ENCODE results near the gene C1QTNF7.

Gene C1QTNF7

DNA sequence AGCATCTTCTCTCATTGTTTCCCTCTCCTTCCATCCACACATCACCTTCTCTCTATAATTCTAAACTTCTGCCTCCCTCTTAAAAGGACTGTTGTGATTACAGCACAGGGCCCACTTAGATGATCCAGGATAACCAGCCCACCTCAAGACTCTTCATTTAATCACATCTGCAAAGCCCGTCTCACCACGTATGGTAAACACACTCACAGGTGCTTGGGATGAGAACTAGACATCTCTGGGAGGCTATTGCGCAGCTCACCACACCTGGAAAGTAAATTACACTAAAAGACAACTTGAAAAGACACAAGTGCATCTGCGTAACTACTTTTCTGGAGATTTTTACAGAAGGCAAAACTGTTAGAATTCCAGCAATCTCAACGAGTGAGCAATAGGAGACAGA lies 15.4 kb upstream of the C1QTNF7 start:
- no peak for DNase-seq (ENCODE audit: low read depth, low spot score)
- no peak overlapping the region for H3K4me3 ChIP-seq (ENCODE audit: low read length)

DNA sequence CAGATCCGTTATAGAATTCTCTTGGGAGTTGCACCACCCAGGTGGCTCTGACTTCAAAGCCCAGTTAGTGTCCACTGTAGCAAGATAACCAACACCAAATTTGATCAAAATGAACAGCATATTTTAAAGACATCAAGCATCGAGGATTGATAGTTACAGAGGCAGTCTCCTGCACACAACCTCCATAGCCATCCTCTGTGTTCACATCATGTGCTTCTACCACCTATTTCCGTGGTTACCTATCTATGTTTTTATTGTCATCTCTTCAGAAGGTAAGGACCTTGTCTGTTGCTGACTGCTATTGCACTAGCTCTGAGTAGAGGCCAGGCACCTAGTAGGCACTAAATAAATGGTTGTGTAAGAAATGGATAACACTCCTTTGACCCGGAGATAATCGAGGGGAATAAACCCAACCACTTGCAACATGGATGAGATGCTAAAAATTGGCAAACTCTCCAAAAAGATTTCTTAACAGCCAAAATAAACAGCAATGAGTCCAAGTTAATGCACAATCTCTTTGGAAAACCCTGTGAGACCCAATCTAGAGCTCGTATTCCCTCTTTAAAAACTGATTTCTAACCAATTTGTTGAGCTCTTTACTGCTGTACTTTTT lies 14.7 kb upstream of the C1QTNF7 start:
- DNase-seq (ENCODE audit: low read depth, low spot score): no peak
- H3K4me3 ChIP-seq (ENCODE audit: low read length): no peak overlapping the region

DNA sequence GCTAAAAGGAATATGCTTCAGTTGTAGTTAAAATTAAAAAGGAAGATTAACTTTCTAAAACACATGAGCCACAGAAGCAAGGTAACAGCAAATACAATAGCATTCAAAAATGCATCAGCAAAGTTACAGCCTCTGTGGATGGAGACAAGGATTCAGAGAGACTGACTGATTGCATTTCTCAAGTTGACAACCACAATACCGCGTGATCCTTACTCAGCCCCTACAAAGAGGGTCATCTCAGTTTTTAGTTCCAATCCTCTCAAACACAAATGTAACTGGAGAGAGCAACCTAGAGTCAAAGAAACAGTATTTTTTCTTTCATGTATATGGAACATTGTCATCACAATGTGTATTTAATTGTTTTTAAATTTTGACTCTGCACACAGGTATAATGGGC lies 14.2 kb upstream of the C1QTNF7 start:
- no peak for DNase-seq (ENCODE audit: low read depth, low spot score)
- H3K4me3 ChIP-seq (ENCODE audit: low read length): no peak overlapping the region

DNA sequence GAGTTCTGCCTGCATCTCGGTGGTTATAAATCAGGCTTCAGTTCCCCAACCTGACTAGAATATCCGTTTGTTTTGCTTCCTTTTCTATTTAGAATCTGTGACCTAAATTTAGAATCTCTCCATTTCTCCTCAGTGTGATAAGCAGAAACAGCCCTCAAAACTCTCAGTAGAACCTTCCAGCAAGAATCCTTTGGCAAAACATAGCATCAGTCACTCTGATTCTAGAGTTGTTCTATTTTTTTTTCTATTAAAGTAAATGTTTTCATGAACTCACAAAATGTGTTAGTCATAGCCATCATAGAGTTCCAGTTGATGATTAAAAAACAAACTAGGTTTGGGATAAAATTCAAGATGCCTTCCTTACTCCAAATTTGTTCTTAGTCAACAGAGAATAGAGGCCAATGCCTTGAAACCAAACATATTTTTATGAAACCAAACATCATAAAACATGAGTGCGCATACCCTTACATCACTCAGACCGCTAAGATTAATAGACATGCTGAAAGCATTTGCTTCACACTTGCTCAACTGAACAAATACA lies 13.2 kb upstream of the C1QTNF7 start:
- no peak overlapping the region for H3K4me3 ChIP-seq (ENCODE audit: low read length)
- no peak for DNase-seq (ENCODE audit: low read depth, low spot score)

DNA sequence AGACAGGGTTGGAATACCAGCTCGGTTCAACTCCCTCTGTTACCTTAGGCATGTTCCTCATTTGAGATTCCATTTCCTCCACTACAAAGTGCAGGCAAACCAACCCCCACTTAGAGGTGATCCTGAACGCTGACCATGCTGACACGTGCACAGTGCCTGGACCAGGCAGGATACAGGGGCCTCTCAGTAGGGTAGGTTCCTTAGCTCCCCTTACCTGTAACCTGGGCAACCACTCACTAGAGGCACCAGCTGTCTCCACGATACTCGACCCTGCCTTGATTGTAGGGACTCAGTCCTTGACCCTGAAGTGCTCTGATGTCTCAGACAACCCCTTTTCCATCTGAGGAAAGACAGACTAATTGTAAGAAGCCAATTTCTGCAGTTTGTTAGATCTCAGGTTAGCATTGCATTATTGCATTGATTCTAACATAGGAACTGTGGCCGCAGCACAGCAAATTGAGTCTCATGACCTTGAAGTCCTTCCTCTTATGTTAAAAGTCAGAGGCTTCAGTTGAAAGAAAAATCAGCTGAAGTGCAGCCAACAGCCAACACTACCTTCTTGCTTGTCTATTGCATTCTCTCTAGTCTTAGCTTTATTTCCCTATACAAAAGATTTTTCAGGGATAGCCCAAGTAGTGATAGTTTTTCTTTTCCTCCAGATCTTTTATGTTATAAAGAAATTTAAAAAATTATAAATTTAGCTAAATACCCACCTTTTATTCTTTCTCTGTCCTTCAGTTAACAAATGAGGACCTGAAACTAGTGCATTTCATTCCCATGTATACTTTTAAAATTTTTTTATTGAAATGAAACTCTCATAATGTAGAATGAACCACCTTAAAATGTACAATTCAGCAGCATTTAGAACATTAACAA lies 11.2 kb upstream of the C1QTNF7 start:
- H3K4me3 ChIP-seq (ENCODE audit: low read length): no peak overlapping the region
- no peak for DNase-seq (ENCODE audit: low read depth, low spot score)

DNA sequence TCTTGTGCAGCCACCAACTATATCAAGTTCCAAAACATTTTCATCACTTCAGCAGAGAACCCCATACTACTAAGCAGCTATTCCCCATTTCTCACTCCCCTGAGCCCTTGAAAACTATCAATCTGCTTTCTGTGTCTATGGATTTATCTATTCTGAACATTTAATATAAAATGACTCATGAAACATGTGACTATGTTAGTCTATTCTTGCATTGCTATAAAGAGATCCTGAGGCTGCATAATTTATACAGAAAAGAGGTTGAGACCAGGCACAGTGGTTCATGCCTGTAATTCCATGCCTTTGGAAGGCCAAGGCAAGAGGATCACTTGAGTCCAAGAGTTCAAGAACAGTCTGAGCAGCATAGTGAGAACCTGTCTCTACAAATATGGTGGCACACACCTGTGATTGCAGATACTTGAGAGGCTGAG lies 10.6 kb upstream of the C1QTNF7 start:
- no peak overlapping the region for H3K4me3 ChIP-seq (ENCODE audit: low read length)
- DNase-seq (ENCODE audit: low read depth, low spot score): no peak

DNA sequence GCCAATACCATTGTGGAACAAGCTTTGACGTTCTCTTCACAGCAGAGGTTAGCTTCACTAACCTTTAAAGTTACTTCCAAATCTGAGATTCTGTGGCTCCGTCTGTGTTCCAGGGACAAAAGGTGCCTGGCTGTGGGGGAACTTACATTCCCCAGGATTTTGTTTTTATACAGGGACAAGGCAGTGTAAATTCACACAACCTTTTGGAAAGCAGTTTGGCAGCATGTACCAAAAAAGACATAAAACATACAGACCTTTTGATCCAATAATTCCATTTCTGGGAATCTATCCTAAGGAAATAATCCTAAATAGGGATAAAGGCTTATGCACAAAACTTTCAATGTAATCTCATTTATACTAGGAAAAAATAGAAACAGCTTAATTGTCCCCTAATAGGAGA lies 8.9 kb upstream of the C1QTNF7 start:
- DNase-seq (ENCODE audit: low read depth, low spot score): no peak
- no peak overlapping the region for H3K4me3 ChIP-seq (ENCODE audit: low read length)

DNA sequence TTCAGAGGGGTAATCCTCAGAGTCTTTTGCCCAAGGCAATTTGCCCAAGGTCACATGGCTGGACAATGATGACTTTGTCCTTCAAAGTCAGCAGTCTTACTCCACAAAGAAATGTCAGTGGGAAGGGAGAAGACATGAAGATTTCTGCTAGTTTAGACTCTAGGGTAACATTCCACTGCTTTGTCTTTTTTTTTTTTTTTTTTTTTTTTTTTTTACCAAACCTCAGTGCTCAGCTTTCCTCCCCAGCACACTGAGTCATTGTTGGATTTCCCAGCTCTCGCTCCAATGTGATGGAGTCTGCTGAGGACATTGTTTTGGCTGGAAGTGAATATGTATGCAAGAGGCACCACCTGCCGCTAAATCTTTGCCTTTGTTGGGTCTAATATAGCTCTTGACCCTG lies 7.2 kb upstream of the C1QTNF7 start:
- DNase-seq (ENCODE audit: low read depth, low spot score): no peak
- H3K4me3 ChIP-seq (ENCODE audit: low read length): no peak overlapping the region

DNA sequence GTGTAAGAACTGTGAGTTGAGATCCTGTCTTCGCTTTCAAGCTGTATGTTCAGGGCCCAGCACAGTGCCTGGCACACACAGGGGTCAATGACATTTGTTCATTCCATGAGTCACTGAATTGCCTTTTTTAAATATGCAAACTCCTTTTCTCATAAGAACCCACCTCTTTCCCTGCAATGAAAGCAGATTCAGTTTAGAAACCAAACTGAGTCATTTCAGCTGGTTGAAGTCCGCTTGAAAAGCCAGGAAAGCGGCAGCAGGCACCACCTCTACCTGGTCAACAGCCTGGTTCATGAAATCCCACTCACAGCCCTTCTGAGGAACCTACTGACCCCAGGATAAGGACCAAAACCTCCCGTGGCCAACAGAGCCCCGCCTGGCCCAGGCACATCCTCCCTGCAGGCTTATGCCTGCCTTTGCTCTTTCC lies 4.5 kb upstream of the C1QTNF7 start:
- no peak overlapping the region for H3K4me3 ChIP-seq (ENCODE audit: low read length)
- no peak for DNase-seq (ENCODE audit: low read depth, low spot score)

DNA sequence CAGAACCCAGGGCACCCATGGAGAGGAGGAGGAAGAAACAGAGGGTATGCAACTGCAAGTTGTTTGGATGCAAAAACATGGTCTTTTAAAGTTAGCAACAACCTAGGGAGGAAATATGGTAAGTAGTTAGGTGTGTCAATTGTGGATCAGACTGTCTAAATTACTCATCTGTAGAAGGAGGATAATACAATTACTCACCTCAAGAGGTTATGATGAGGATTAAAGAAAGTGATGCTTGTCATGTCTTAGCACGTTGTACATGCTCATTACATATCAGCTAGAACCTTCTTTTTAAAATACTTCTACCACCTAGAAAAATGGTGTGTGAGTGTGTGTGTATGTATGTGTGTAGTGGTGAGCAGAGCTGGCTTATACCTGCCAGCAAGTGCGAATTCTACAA lies 2.3 kb upstream of the C1QTNF7 start:
- DNase-seq (ENCODE audit: low read depth, low spot score): no peak
- H3K4me3 ChIP-seq (ENCODE audit: low read length): no peak overlapping the region

DNA sequence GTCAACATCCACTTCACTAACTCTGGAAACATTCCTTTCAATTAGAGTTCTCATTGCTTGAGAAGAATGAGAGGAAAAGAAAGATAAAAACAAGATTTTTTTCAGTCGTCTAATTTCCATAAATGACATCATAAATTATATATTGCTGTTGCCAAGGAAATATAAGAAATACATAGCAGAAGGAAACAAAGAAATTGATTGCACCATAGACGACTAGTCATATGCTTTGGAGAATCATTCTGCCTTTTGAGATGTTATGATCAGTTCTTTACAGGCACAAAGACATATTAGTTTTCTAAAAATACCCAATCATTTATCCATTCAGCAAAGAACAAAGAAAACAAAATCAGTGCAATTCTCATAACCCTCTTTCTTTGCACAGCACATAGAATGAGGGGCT lies 672 bp upstream of the C1QTNF7 start:
- no peak for DNase-seq (ENCODE audit: low read depth, low spot score)

DNA sequence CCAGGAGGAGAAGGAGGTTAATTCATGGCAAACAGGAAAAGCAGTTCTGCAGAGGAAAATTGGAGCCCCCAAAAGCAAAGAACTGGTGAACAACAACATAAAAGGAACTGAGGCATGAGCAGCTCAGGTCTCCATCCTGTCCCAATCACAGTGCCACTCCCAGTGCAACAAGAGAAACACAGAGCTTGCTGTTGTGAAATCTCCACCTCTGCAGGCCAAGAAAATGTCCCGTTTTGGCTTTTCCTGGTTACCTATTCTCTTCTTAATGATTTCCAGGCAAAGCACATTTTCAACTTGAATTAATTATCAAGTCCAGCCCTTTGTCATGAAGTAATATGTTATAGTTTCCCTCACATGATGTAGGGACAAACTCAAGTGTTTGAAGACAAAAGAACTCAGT lies 778 bp downstream of the C1QTNF7 start:
- no peak for DNase-seq (ENCODE audit: low read depth, low spot score)
- H3K4me3 ChIP-seq (ENCODE audit: low read length): no peak overlapping the region

More for the DNA sequence above, 672 bp upstream of the C1QTNF7 start:
- H3K4me3 ChIP-seq (ENCODE audit: low read length): no peak overlapping the region

DNA sequence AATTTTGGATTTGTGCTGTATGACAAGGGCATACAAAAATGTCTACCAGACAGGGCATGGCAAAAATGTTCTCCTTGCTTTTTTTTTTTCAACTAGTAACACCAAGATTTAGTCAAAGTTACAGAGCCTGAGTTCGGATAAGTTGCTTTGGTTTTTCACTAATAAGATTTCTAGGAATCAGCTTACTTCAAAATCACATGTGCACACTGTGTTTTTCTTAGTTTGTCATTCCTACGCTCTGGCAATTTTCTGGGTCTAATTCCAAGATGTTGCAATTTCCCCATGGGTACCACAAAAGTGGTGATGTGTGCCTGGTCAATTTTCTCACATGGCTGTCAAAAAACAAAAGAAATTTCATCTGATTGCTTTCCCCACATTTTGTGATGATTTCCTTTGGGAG lies 6.3 kb downstream of the C1QTNF7 start:
- no peak overlapping the region for H3K4me3 ChIP-seq (ENCODE audit: low read length)
- DNase-seq (ENCODE audit: low read depth, low spot score): no peak

DNA sequence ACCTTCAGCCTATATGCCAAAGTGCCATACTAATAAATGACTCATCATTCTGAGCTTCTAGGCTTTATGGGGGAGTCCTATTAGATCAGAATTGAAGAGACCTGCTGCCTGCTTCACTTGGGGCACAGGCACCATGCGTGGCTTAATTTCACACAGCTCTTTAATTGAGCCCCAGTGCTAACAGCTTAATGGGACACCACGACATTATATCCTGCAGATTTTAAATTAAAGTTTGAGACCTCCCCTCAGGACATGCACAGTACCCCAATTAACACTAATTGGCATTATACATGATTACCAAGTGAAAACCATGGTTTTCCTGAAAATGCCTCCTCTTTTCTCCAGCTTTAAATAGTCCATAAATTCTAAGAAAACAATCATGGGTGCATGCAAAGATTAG lies 6.8 kb downstream of the C1QTNF7 start:
- no peak for DNase-seq (ENCODE audit: low read depth, low spot score)
- no peak overlapping the region for H3K4me3 ChIP-seq (ENCODE audit: low read length)

DNA sequence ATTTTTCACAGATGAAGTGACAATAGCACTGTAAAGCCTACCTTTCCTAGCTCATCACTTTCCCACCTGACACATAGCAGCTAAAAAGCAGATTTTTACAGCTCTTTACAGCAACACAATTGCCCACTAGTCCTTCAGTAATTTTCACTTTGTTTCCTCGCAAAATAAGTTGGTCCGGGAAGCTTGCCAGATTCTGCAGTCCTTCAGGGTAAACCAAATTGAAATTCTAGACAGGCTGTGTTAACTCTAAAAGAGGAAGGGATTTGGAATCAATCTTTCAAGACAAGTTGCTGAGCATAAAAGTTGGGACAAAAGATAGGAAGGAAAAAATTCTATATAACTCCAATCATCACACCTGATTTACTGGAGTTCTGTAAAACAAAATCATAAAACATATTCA lies 8.7 kb downstream of the C1QTNF7 start:
- DNase-seq (ENCODE audit: low read depth, low spot score): no peak
- H3K4me3 ChIP-seq (ENCODE audit: low read length): no peak overlapping the region

DNA sequence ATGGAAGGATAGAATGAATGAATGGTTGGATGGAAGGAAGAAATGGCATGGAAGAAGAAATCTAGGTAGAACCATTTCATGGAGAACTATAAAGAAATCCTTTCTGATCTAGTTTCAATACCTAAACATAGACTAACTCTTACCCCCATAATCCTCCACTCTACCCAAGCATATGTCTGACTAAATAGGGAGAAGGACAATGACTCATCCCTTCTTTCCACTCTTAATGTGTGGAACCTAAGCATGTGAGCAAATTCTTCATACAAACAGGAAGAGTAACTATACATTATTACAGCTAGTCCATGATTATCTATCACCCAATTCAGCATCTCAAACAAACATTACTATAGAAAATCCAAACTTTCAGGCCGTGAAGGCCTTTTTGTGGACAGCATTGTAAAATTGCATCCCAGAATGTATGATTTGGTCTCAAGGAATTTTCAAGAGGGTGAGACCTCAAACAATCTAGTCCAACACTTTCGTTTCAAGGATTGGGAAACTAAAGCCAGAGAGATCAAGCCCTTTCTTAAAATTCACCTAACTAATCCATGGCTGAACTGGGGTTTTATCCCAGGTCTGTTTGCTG lies 11.2 kb downstream of the C1QTNF7 start:
- no peak for DNase-seq (ENCODE audit: low read depth, low spot score)
- H3K4me3 ChIP-seq (ENCODE audit: low read length): no peak overlapping the region

DNA sequence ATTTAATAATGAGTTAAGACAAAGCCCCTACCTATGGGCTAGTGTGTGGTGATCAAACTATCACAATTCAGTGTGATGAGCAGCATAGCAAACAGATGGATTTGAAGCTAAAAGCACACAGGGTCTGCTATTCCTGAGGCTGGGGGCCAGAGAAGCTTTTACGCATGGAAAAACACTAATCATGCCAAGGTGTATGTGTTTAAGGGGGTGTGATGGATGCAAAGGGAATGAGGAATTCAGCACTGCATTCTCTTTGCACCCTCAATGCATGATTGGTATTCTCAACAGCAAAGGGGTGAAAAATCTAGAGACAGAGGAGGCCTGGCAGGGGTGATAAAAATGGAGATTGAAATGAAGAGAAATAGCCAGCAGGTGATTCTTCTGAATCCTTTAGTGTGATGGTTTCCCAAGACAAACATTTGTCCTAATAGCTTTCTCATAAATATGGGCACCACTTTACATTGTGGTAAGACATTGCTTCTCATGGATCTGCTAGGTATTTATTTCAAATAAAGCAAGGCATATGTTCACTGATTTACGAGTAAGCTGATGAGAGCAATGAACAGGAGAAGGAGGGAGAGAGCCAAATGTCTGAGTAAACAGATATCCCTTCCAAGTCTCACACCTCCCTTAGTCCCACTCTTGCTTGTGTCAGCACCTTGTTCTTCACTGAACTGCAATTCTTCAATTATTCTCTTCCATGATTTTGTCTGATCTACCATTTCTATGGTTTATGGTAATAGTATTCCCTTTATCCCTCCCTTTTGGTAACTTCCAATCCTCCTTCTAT lies 15.7 kb downstream of the C1QTNF7 start:
- no peak overlapping the region for H3K4me3 ChIP-seq (ENCODE audit: low read length)
- DNase-seq (ENCODE audit: low read depth, low spot score): no peak

DNA sequence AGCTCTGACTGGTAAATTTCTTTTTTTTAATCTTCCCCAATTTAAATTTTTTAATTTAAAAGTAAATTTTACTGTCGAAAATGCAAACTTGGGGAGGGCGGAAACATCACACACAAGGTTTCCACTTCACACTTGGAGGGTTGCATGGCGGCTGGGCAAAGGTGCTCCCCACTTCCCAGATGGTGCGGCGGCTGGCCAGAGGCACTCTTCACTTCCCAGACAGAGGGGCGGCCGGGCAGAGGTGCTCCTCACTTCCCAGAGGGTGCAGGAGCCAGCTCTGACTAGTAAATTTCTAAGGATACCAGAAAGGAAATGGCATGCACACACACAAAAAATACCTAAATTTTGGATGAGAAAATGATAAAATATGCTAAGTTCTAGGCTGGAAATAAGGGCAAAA lies 16.4 kb downstream of the C1QTNF7 start:
- no peak overlapping the region for H3K4me3 ChIP-seq (ENCODE audit: low read length)
- no peak for DNase-seq (ENCODE audit: low read depth, low spot score)

DNA sequence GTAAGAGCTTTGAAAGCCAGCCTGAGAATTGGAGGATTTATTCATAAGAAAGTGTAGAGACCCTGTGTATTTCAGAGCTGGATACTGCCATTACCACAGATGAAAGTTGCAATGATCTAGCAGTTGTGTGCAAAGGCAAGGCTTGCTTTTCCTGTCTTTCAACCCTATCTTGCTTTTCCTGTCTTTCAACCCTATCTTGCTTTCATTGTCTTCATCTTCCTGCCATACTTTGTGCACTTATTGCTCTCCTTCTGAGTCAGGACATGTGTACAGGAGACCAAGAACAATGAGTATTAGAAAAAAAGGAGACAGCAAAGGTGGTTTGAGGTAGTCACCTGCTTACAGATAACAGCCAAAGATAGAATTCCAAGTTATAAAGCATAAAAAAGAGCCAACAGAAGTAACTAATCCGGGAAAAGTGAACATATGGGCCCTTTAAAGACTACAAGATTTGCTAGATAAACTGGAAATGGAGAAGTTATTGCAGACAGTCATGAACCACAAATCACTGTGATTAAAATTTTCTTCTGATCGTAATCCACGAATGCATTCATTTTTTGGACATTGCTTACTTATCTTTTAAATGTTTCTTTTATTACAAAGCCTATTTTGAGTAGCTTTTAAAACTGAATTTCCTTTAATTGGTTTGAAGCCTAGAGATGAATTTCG lies 17.2 kb downstream of the C1QTNF7 start:
- DNase-seq (ENCODE audit: low read depth, low spot score): peak; percentile 6
- H3K4me3 ChIP-seq (ENCODE audit: low read length): no peak overlapping the region
